ENCODE results near the gene MAN1A2.
"Not testable (repeated sequence)": the region's sequence is repeated elsewhere in the genome, so short reads cannot be mapped to it uniquely, and the experiment has no call there.

DNA sequence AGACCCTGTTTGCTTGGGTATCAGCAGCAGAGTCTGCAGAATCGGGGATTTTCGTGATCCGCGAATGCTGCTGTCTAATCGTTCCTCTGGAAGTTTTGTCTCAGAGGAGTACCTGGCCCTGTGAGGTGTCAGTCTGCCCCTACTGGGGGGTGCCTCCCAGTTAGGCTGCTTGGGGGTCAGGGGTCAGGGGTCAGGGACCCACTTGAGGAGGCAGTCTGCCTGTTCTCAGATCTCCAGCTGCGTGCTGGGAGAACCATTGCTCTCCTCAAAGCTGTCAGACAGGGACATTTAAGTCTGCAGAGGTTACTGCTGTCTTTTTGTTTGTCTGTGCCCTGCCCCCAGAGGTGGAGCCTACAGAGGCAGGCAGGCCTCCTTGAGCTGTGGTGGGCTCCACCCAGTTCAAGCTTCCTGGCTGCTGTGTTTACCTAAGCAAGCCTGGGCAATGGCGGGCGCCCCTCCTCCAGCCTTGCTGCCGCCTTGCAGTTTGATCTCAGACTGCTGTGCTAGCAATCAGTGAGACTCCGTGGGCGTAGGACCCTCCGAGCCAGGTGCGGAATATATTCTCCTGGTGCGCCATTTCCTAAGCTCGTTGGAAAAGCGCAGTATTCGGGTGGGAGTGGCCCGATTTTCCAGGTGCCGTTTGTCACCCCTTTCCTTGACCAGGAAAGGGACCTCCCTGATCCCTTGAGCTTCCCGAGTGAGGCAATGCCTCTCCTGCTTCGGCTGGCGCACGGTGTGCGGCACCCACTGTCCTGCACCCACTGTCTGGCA lies 9.2 kb upstream of the MAN1A2 start:
- TF ChIP-seq, protein P1, sequence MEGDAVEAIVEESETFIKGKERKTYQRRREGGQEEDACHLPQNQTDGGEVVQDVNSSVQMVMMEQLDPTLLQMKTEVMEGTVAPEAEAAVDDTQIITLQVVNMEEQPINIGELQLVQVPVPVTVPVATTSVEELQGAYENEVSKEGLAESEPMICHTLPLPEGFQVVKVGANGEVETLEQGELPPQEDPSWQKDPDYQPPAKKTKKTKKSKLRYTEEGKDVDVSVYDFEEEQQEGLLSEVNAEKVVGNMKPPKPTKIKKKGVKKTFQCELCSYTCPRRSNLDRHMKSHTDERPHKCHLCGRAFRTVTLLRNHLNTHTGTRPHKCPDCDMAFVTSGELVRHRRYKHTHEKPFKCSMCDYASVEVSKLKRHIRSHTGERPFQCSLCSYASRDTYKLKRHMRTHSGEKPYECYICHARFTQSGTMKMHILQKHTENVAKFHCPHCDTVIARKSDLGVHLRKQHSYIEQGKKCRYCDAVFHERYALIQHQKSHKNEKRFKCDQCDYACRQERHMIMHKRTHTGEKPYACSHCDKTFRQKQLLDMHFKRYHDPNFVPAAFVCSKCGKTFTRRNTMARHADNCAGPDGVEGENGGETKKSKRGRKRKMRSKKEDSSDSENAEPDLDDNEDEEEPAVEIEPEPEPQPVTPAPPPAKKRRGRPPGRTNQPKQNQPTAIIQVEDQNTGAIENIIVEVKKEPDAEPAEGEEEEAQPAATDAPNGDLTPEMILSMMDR (tag by site-specific recombination; IDR thresholded peaks at IDR 0.05), result not testable (repeated sequence)
- not testable (repeated sequence) for TF ChIP-seq ZBTB6 (tag by site-specific recombination; IDR thresholded peaks at IDR 0.05); MYNN (tag by site-specific recombination; IDR thresholded peaks at IDR 0.05; ENCODE audit: borderline replicate concordance); ZNF132 (tag by site-specific recombination; IDR thresholded peaks at IDR 0.05; ENCODE audit: borderline replicate concordance); ZNF23 (tag by site-specific recombination; IDR thresholded peaks at IDR 0.05; ENCODE audit: borderline replicate concordance); ZNF792 (tag by site-specific recombination; IDR thresholded peaks at IDR 0.05); ZNF266 (tag by site-specific recombination; IDR thresholded peaks at IDR 0.05; ENCODE audit: low read depth); KLF16 (tag by site-specific recombination; IDR thresholded peaks at IDR 0.05); TCF7L2 (IDR thresholded peaks at IDR 0.05; ENCODE audit: borderline replicate concordance, low read depth, low read length); ZNF302 (tag by site-specific recombination; IDR thresholded peaks at IDR 0.05; ENCODE audit: low read depth); REPIN1 (tag by site-specific recombination; IDR thresholded peaks at IDR 0.05; ENCODE audit: low read depth)
- TF ChIP-seq, protein P2, sequence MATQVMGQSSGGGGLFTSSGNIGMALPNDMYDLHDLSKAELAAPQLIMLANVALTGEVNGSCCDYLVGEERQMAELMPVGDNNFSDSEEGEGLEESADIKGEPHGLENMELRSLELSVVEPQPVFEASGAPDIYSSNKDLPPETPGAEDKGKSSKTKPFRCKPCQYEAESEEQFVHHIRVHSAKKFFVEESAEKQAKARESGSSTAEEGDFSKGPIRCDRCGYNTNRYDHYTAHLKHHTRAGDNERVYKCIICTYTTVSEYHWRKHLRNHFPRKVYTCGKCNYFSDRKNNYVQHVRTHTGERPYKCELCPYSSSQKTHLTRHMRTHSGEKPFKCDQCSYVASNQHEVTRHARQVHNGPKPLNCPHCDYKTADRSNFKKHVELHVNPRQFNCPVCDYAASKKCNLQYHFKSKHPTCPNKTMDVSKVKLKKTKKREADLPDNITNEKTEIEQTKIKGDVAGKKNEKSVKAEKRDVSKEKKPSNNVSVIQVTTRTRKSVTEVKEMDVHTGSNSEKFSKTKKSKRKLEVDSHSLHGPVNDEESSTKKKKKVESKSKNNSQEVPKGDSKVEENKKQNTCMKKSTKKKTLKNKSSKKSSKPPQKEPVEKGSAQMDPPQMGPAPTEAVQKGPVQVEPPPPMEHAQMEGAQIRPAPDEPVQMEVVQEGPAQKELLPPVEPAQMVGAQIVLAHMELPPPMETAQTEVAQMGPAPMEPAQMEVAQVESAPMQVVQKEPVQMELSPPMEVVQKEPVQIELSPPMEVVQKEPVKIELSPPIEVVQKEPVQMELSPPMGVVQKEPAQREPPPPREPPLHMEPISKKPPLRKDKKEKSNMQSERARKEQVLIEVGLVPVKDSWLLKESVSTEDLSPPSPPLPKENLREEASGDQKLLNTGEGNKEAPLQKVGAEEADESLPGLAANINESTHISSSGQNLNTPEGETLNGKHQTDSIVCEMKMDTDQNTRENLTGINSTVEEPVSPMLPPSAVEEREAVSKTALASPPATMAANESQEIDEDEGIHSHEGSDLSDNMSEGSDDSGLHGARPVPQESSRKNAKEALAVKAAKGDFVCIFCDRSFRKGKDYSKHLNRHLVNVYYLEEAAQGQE (tag by site-specific recombination; IDR thresholded peaks at IDR 0.05), result not testable (repeated sequence)
